ENCODE results near the gene GRAMD4.
"Not testable (repeated sequence)": the region's sequence is repeated elsewhere in the genome, so short reads cannot be mapped to it uniquely, and the experiment has no call there.

GRAMD4 gene

GRCh38 chr22:46639843-46640242 lies 19.7 kb downstream of the GRAMD4 start:
- Histone ChIP-seq H3K4me3 (ENCODE audit: low read depth, low read length) (no peak overlapping the region), H3K9me3 (ENCODE audit: control insufficient read depth, insufficient read depth, low read length) (no peaks in the 10 kb centered on the region), H3K9ac (ENCODE audit: low read depth, low read length) (no peak overlapping the region), H3K4me1 (ENCODE audit: control insufficient read depth, insufficient read depth, low read length) (no peaks in the 10 kb centered on the region), H3K27me3 (ENCODE audit: control insufficient read depth, insufficient read depth, low read length) (no peaks in the 10 kb centered on the region), H3K36me3 (ENCODE audit: control insufficient read depth, insufficient read depth, low read length) (no peaks in the 10 kb centered on the region)

GRCh38 chr22:46640293-46641055 lies 20.3 kb downstream of the GRAMD4 start:
- Histone ChIP-seq H3K27me3 (ENCODE audit: control insufficient read depth, insufficient read depth, low read length) (no peaks in the 10 kb centered on the region), H3K36me3 (ENCODE audit: control insufficient read depth, insufficient read depth, low read length) (no peaks in the 10 kb centered on the region), H3K9ac (ENCODE audit: low read depth, low read length) (no peak overlapping the region), H3K4me1 (ENCODE audit: control insufficient read depth, insufficient read depth, low read length) (no peaks in the 10 kb centered on the region), H3K4me3 (ENCODE audit: low read depth, low read length) (no peak overlapping the region), H3K9me3 (ENCODE audit: control insufficient read depth, insufficient read depth, low read length) (no peaks in the 10 kb centered on the region)

- Histone ChIP-seq H3K36me3 (ENCODE audit: control insufficient read depth, insufficient read depth, low read length) (no peaks in the 10 kb centered on the region), H3K4me1 (ENCODE audit: control insufficient read depth, insufficient read depth, low read length) (no peaks in the 10 kb centered on the region), H3K27me3 (ENCODE audit: control insufficient read depth, insufficient read depth, low read length) (no peaks in the 10 kb centered on the region), H3K4me3 (ENCODE audit: low read depth, low read length) (no peak overlapping the region), H3K9me3 (ENCODE audit: control insufficient read depth, insufficient read depth, low read length) (no peaks in the 10 kb centered on the region), H3K9ac (ENCODE audit: low read depth, low read length) (no peak overlapping the region)
These were observed 21.7 kb downstream of the GRAMD4 start for GRCh38 chr22:46641811-46642266.

- H3K27me3 ChIP-seq (ENCODE audit: control insufficient read depth, insufficient read depth, low read length) = not testable (repeated sequence)
These were observed 22.8 kb downstream of the GRAMD4 start for GRCh38 chr22:46642840-46643480.

GRCh38 chr22:46646531-46647215 lies 26.5 kb downstream of the GRAMD4 start:
- H3K27me3 ChIP-seq (ENCODE audit: control insufficient read depth, insufficient read depth, low read length) = no peaks in the 10 kb centered on the region
- no peaks in the 10 kb centered on the region for H3K4me1 ChIP-seq (ENCODE audit: control insufficient read depth, insufficient read depth, low read length)
- H3K9me3 ChIP-seq (ENCODE audit: control insufficient read depth, insufficient read depth, low read length) = no peaks in the 10 kb centered on the region
- H3K4me3 ChIP-seq (ENCODE audit: low read depth, low read length) = no peak overlapping the region
- no peak overlapping the region for H3K9ac ChIP-seq (ENCODE audit: low read depth, low read length)
- H3K36me3 ChIP-seq (ENCODE audit: control insufficient read depth, insufficient read depth, low read length) = no peaks in the 10 kb centered on the region

More at GRCh38 chr22:46642840-46643480, 22.8 kb downstream of the GRAMD4 start:
- not testable (repeated sequence) for H3K36me3 ChIP-seq (ENCODE audit: control insufficient read depth, insufficient read depth, low read length); H3K9ac ChIP-seq (ENCODE audit: low read depth, low read length); H3K4me3 ChIP-seq (ENCODE audit: low read depth, low read length); H3K4me1 ChIP-seq (ENCODE audit: control insufficient read depth, insufficient read depth, low read length); H3K9me3 ChIP-seq (ENCODE audit: control insufficient read depth, insufficient read depth, low read length)

- H3K4me1 ChIP-seq (ENCODE audit: control insufficient read depth, insufficient read depth, low read length); H3K9ac ChIP-seq (ENCODE audit: low read depth, low read length); H3K4me3 ChIP-seq (ENCODE audit: low read depth, low read length); H3K27me3 ChIP-seq (ENCODE audit: control insufficient read depth, insufficient read depth, low read length); H3K9me3 ChIP-seq (ENCODE audit: control insufficient read depth, insufficient read depth, low read length); H3K36me3 ChIP-seq (ENCODE audit: control insufficient read depth, insufficient read depth, low read length): not testable (repeated sequence)
These were observed 28.1 kb downstream of the GRAMD4 start for GRCh38 chr22:46648225-46648820.

- H3K9me3 ChIP-seq (ENCODE audit: control insufficient read depth, insufficient read depth, low read length) = no peaks in the 10 kb centered on the region
- H3K9ac ChIP-seq (ENCODE audit: low read depth, low read length) = no peak overlapping the region
- H3K4me3 ChIP-seq (ENCODE audit: low read depth, low read length) = no peak overlapping the region
- no peaks in the 10 kb centered on the region for H3K4me1 ChIP-seq (ENCODE audit: control insufficient read depth, insufficient read depth, low read length)
- H3K27me3 ChIP-seq (ENCODE audit: control insufficient read depth, insufficient read depth, low read length) = no peaks in the 10 kb centered on the region
- no peaks in the 10 kb centered on the region for H3K36me3 ChIP-seq (ENCODE audit: control insufficient read depth, insufficient read depth, low read length)
These were observed 29.2 kb downstream of the GRAMD4 start for GRCh38 chr22:46649141-46650077.

- Histone ChIP-seq H3K36me3 (ENCODE audit: control insufficient read depth, insufficient read depth, low read length) (no peaks in the 10 kb centered on the region), H3K9ac (ENCODE audit: low read depth, low read length) (no peak overlapping the region), H3K27me3 (ENCODE audit: control insufficient read depth, insufficient read depth, low read length) (no peaks in the 10 kb centered on the region)
These were observed 30.1 kb downstream of the GRAMD4 start for GRCh38 chr22:46650078-46650810.

GRCh38 chr22:46651316-46651715 lies 31.1 kb downstream of the GRAMD4 start:
- Histone ChIP-seq H3K27me3 (ENCODE audit: control insufficient read depth, insufficient read depth, low read length) (no peaks in the 10 kb centered on the region), H3K4me3 (ENCODE audit: low read depth, low read length) (no peak overlapping the region), H3K9me3 (ENCODE audit: control insufficient read depth, insufficient read depth, low read length) (no peaks in the 10 kb centered on the region), H3K9ac (ENCODE audit: low read depth, low read length) (no peak overlapping the region), H3K36me3 (ENCODE audit: control insufficient read depth, insufficient read depth, low read length) (no peaks in the 10 kb centered on the region), H3K4me1 (ENCODE audit: control insufficient read depth, insufficient read depth, low read length) (no peaks in the 10 kb centered on the region)

More at GRCh38 chr22:46650078-46650810, 30.1 kb downstream of the GRAMD4 start:
- Histone ChIP-seq H3K4me3 (ENCODE audit: low read depth, low read length) (no peak overlapping the region), H3K9me3 (ENCODE audit: control insufficient read depth, insufficient read depth, low read length) (no peaks in the 10 kb centered on the region), H3K4me1 (ENCODE audit: control insufficient read depth, insufficient read depth, low read length) (no peaks in the 10 kb centered on the region)

- H3K4me1 ChIP-seq (ENCODE audit: control insufficient read depth, insufficient read depth, low read length) = no peaks in the 10 kb centered on the region
- no peaks in the 10 kb centered on the region for H3K9me3 ChIP-seq (ENCODE audit: control insufficient read depth, insufficient read depth, low read length)
- no peak overlapping the region for H3K9ac ChIP-seq (ENCODE audit: low read depth, low read length)
- H3K27me3 ChIP-seq (ENCODE audit: control insufficient read depth, insufficient read depth, low read length) = no peaks in the 10 kb centered on the region
- no peaks in the 10 kb centered on the region for H3K36me3 ChIP-seq (ENCODE audit: control insufficient read depth, insufficient read depth, low read length)
- H3K4me3 ChIP-seq (ENCODE audit: low read depth, low read length) = no peak overlapping the region
These were observed 32.1 kb downstream of the GRAMD4 start for GRCh38 chr22:46652081-46652846.
